ENCODE results near the gene RRP15. TPM values are rescaled to one million over a fixed set of nuclear protein-coding genes. Genes with fewer than 3 reads are reported as not detected.
A peak's percentile ranks its signal among the peaks of the same experiment; 100 is the strongest.

The RRP15 gene
- total RNA-seq, 2 donors from 2014 or later = 24.9 to 27.3 TPM

- WGBS, 2 experiments (ENCODE audit: insufficient coverage in 1 of 2, insufficient read length in 1 of 2) = 80 to 84% methylated on average over 6 to 10 of the region's 10 CpGs
- Histone ChIP-seq H3K4me1 (ENCODE audit: control insufficient read depth, insufficient read depth, low read length) (no peaks in the 10 kb centered on the region), H3K36me3 (ENCODE audit: control insufficient read depth, insufficient read depth, low read length) (no peaks in the 10 kb centered on the region), H3K27me3 (ENCODE audit: control insufficient read depth, insufficient read depth, low read length, poor library complexity, severe bottlenecking) (peaks cover 23% of the 10 kb centered on the region), H3K9ac (ENCODE audit: extremely low read depth, low read length, poor library complexity, severe bottlenecking) (no peak overlapping the region), H3K27ac (ENCODE audit: low read depth, low read length) (no peak overlapping the region), H3K9me3 (ENCODE audit: control insufficient read depth, low read length) (no peaks in the 10 kb centered on the region), H3K4me3 (ENCODE audit: low read length) (no peak overlapping the region)
- peak; percentile 65 for DNase-seq
- H3K9me3 Mint-ChIP-seq = no peaks in the 10 kb centered on the region
- H3K36me3 Mint-ChIP-seq (ENCODE audit: low read depth) = no peaks in the 10 kb centered on the region
- peak; percentile 66 for TF ChIP-seq CTCF (conservative IDR thresholded peaks at IDR 0.05)
- H3K4me3 Mint-ChIP-seq = no peak overlapping the region
- H3K27ac Mint-ChIP-seq = no peak overlapping the region
- H3K4me1 Mint-ChIP-seq = peaks cover 11% of the 10 kb centered on the region
- peaks cover 34% of the 10 kb centered on the region for H3K27me3 Mint-ChIP-seq (ENCODE audit: insufficient read depth)
Observed at GRCh38 chr1:218351391-218352074, 66.4 kb downstream of the RRP15 start.

GRCh38 chr1:218352075-218352438, 67.0 kb downstream of the RRP15 start:
- WGBS, 2 experiments (ENCODE audit: insufficient coverage in 1 of 2, insufficient read length in 1 of 2) = 93 to 95% methylated on average over 5 to 8 of the region's 8 CpGs
- H3K4me1 Mint-ChIP-seq = peaks cover 8% of the 10 kb centered on the region

GRCh38 chr1:218353656-218354055, 68.6 kb downstream of the RRP15 start:
- peaks cover 4% of the 10 kb centered on the region for H3K4me1 ChIP-seq (ENCODE audit: control insufficient read depth, insufficient read depth, low read length)
- Mint-ChIP-seq H3K4me1 (no peaks in the 10 kb centered on the region), H3K4me3 (no peak overlapping the region), H3K36me3 (ENCODE audit: low read depth) (no peaks in the 10 kb centered on the region), H3K9me3 (no peaks in the 10 kb centered on the region), H3K27me3 (ENCODE audit: insufficient read depth) (peaks cover 13% of the 10 kb centered on the region), H3K27ac (no peak overlapping the region)
- TF ChIP-seq CTCF (conservative IDR thresholded peaks at IDR 0.05) = no peak
- H3K27ac ChIP-seq (ENCODE audit: low read depth, low read length) = no peak overlapping the region
- no peak for DNase-seq
- H3K4me3 ChIP-seq (ENCODE audit: low read length) = no peak overlapping the region
- H3K9me3 ChIP-seq (ENCODE audit: control insufficient read depth, low read length) = no peaks in the 10 kb centered on the region
- H3K27me3 ChIP-seq (ENCODE audit: control insufficient read depth, insufficient read depth, low read length, poor library complexity, severe bottlenecking) = peaks cover 1% of the 10 kb centered on the region
- no peak overlapping the region for H3K9ac ChIP-seq (ENCODE audit: extremely low read depth, low read length, poor library complexity, severe bottlenecking)
- no peaks in the 10 kb centered on the region for H3K36me3 ChIP-seq (ENCODE audit: control insufficient read depth, insufficient read depth, low read length)
- 93 to 96% methylated on average over 3 to 4 of the region's 4 CpGs for WGBS, 2 experiments (ENCODE audit: insufficient coverage in 1 of 2, insufficient read length in 1 of 2)

More at GRCh38 chr1:218352075-218352438, 67.0 kb downstream of the RRP15 start:
- H3K4me3 ChIP-seq (ENCODE audit: low read length) = no peak overlapping the region
- H3K36me3 ChIP-seq (ENCODE audit: control insufficient read depth, insufficient read depth, low read length) = no peaks in the 10 kb centered on the region
- Mint-ChIP-seq H3K36me3 (ENCODE audit: low read depth) (no peaks in the 10 kb centered on the region), H3K4me3 (no peak overlapping the region), H3K27ac (no peak overlapping the region), H3K27me3 (ENCODE audit: insufficient read depth) (peaks cover 29% of the 10 kb centered on the region), H3K9me3 (no peaks in the 10 kb centered on the region)
- TF ChIP-seq CTCF (conservative IDR thresholded peaks at IDR 0.05) = no peak
- no peaks in the 10 kb centered on the region for H3K4me1 ChIP-seq (ENCODE audit: control insufficient read depth, insufficient read depth, low read length)
- no peak for DNase-seq
- no peak overlapping the region for H3K27ac ChIP-seq (ENCODE audit: low read depth, low read length)
- no peaks in the 10 kb centered on the region for H3K9me3 ChIP-seq (ENCODE audit: control insufficient read depth, low read length)
- H3K27me3 ChIP-seq (ENCODE audit: control insufficient read depth, insufficient read depth, low read length, poor library complexity, severe bottlenecking) = peaks cover 17% of the 10 kb centered on the region
- H3K9ac ChIP-seq (ENCODE audit: extremely low read depth, low read length, poor library complexity, severe bottlenecking) = no peak overlapping the region
